ENCODE measurements around the gene MYO9B.

The MYO9B gene

GRCh38 chr19:17060802-17061201, 14.8 kb upstream of the MYO9B start:
- DNase-seq, result no peak

- DNase-seq, result no peak
Measured at GRCh38 chr19:17061205-17061604, 14.4 kb upstream of the MYO9B start.

- no peak for DNase-seq
Measured at GRCh38 chr19:17061691-17062090, 13.9 kb upstream of the MYO9B start.

- no peak for DNase-seq
Measured at GRCh38 chr19:17063428-17063827, 12.1 kb upstream of the MYO9B start.

- DNase-seq, result no peak
Measured at GRCh38 chr19:17069193-17069592, 6.4 kb upstream of the MYO9B start.

- DNase-seq, result no peak
Measured at GRCh38 chr19:17070421-17070820, 5.2 kb upstream of the MYO9B start.

- DNase-seq, result no peak
Measured at GRCh38 chr19:17070912-17071311, 4.7 kb upstream of the MYO9B start.

GRCh38 chr19:17073869-17074633, 1.5 kb upstream of the MYO9B start:
- DNase-seq, result no peak

GRCh38 chr19:17074634-17075034, 943 bp upstream of the MYO9B start:
- DNase-seq, result no peak

- no peak for DNase-seq
Measured at GRCh38 chr19:17075864-17076542, 426 bp downstream of the MYO9B start.

GRCh38 chr19:17076543-17076991, 990 bp downstream of the MYO9B start:
- DNase-seq, result no peak

GRCh38 chr19:17077447-17078028, 2.0 kb downstream of the MYO9B start:
- DNase-seq, result no peak

GRCh38 chr19:17078036-17078919, 2.7 kb downstream of the MYO9B start:
- DNase-seq, result no peak

- no peak for DNase-seq
Measured at GRCh38 chr19:17078920-17079709, 3.5 kb downstream of the MYO9B start.

- no peak for DNase-seq
Measured at GRCh38 chr19:17079710-17080439, 4.3 kb downstream of the MYO9B start.

- no peak for DNase-seq
Measured at GRCh38 chr19:17080440-17080801, 4.8 kb downstream of the MYO9B start.

GRCh38 chr19:17081672-17082630, 6.4 kb downstream of the MYO9B start:
- DNase-seq, result no peak

GRCh38 chr19:17086120-17086519, 10.5 kb downstream of the MYO9B start:
- no peak for DNase-seq

GRCh38 chr19:17086834-17087233, 11.3 kb downstream of the MYO9B start:
- no peak for DNase-seq

GRCh38 chr19:17088552-17088951, 13.0 kb downstream of the MYO9B start:
- DNase-seq, result no peak

Measured in NCI-H1930 (cell line).